ENCODE data around the gene RNF148. TPM values are rescaled to one million over a fixed set of nuclear protein-coding genes. Genes with fewer than 3 reads are reported as not detected.

Gene RNF148
- total RNA-seq, 4 donors from 2014 or later, result 0.96 to 15.0 (median 1.5) TPM

GRCh38 chr7:122692769-122693309 lies 9.9 kb downstream of the RNF148 start:
- TF ChIP-seq POLR2A (IDR thresholded peaks at IDR 0.05), result no peak
- no peak for TF ChIP-seq EP300 (IDR thresholded peaks at IDR 0.05; ENCODE audit: low read depth)
- no peak for TF ChIP-seq POLR2AphosphoS5 (IDR thresholded peaks at IDR 0.05)
- no peak for TF ChIP-seq CTCF (IDR thresholded peaks at IDR 0.05)
- intact Hi-C loops (cut with DNase I; ENCODE audit: low total_unique reads), result no loop called here
- Histone ChIP-seq H3K4me1 (no peaks in the 10 kb centered on the region), H3K4me3 (no peak overlapping the region), H3K9me3 (no peaks in the 10 kb centered on the region), H3K36me3 (no peaks in the 10 kb centered on the region), H3K27ac (no peak overlapping the region), H3K27me3 (no peaks in the 10 kb centered on the region)
- in situ Hi-C loops (cut with MboI; ENCODE audit: low pct_ligation_motif_present in 1 of 4, low pct_unique_long_range_greater_than_20kb in 1 of 4, low sequenced_read_pairs in 3 of 4), result loop anchor here in 1 of 4 donors (25.0 kb wide), 1 partner anchor 106 kb away; no protein-coding TSS in a partner anchor
- no peak for DNase-seq
- WGBS, 2 donors (ENCODE audit: low coverage in 1 of 2), result 84 to 93% methylated on average over 3 of the region's 3 CpGs

- no peak overlapping the region for H3K4me3 ChIP-seq
- H3K27ac ChIP-seq, result no peak overlapping the region
- no peaks in the 10 kb centered on the region for H3K4me1 ChIP-seq
- no peak for DNase-seq
- no peaks in the 10 kb centered on the region for H3K9me3 ChIP-seq
- no peaks in the 10 kb centered on the region for H3K27me3 ChIP-seq
- in situ Hi-C loops (cut with MboI; ENCODE audit: low pct_ligation_motif_present in 1 of 4, low pct_unique_long_range_greater_than_20kb in 1 of 4, low sequenced_read_pairs in 3 of 4), result loop anchor here in 1 of 4 donors (25.0 kb wide), 1 partner anchor 104 kb away; no protein-coding TSS in a partner anchor
- TF ChIP-seq EP300 (IDR thresholded peaks at IDR 0.05; ENCODE audit: low read depth), result no peak
- no peak for TF ChIP-seq CTCF (IDR thresholded peaks at IDR 0.05)
- TF ChIP-seq POLR2AphosphoS5 (IDR thresholded peaks at IDR 0.05), result no peak
- no peak for TF ChIP-seq POLR2A (IDR thresholded peaks at IDR 0.05)
- 91% methylated on average over 14 of the region's 14 CpGs; no CpG with 5 or more reads in 1 of the 2 donors for WGBS, 2 donors (ENCODE audit: low coverage in 1 of 2)
- H3K36me3 ChIP-seq, result no peaks in the 10 kb centered on the region
- intact Hi-C loops (cut with DNase I; ENCODE audit: low total_unique reads), result no loop called here
These were observed 11.0 kb downstream of the RNF148 start for GRCh38 chr7:122691569-122692235.

GRCh38 chr7:122689346-122690109 lies 13.2 kb downstream of the RNF148 start:
- 85% methylated on average over 12 of the region's 13 CpGs; no CpG with 5 or more reads in 1 of the 2 donors for WGBS, 2 donors (ENCODE audit: low coverage in 1 of 2)
- no peak overlapping the region for H3K27ac ChIP-seq
- TF ChIP-seq EP300 (IDR thresholded peaks at IDR 0.05; ENCODE audit: low read depth) (no peak), POLR2AphosphoS5 (IDR thresholded peaks at IDR 0.05) (no peak), POLR2A (IDR thresholded peaks at IDR 0.05) (no peak), CTCF (IDR thresholded peaks at IDR 0.05) (no peak)
- no peaks in the 10 kb centered on the region for H3K9me3 ChIP-seq
- in situ Hi-C loops (cut with MboI; ENCODE audit: low pct_ligation_motif_present in 1 of 4, low pct_unique_long_range_greater_than_20kb in 1 of 4, low sequenced_read_pairs in 3 of 4) (loop anchor here in 1 of 4 donors (25.0 kb wide), 1 partner anchor 102 kb away; no protein-coding TSS in a partner anchor), intact Hi-C loops (cut with DNase I; ENCODE audit: low total_unique reads) (no loop called here)
- H3K36me3 ChIP-seq, result no peaks in the 10 kb centered on the region
- H3K4me3 ChIP-seq, result no peak overlapping the region
- DNase-seq, result no peak
- H3K27me3 ChIP-seq, result no peaks in the 10 kb centered on the region
- H3K4me1 ChIP-seq, result no peaks in the 10 kb centered on the region

GRCh38 chr7:122688400-122688998 lies 14.2 kb downstream of the RNF148 start:
- no peak for DNase-seq
- H3K36me3 ChIP-seq, result no peaks in the 10 kb centered on the region
- H3K9me3 ChIP-seq, result no peaks in the 10 kb centered on the region
- intact Hi-C loops (cut with DNase I; ENCODE audit: low total_unique reads) (no loop called here), in situ Hi-C loops (cut with MboI; ENCODE audit: low pct_ligation_motif_present in 1 of 4, low pct_unique_long_range_greater_than_20kb in 1 of 4, low sequenced_read_pairs in 3 of 4) (loop anchor here in 1 of 4 donors (25.0 kb wide), 1 partner anchor 101 kb away; no protein-coding TSS in a partner anchor)
- no peak overlapping the region for H3K4me3 ChIP-seq
- WGBS, 2 donors (ENCODE audit: low coverage in 1 of 2), result 69% methylated on average over 6 of the region's 6 CpGs; no CpG with 5 or more reads in 1 of the 2 donors
- TF ChIP-seq CTCF (IDR thresholded peaks at IDR 0.05), result no peak
- no peak for TF ChIP-seq EP300 (IDR thresholded peaks at IDR 0.05; ENCODE audit: low read depth)
- no peak for TF ChIP-seq POLR2AphosphoS5 (IDR thresholded peaks at IDR 0.05)
- TF ChIP-seq POLR2A (IDR thresholded peaks at IDR 0.05), result no peak
- no peaks in the 10 kb centered on the region for H3K4me1 ChIP-seq
- H3K27me3 ChIP-seq, result no peaks in the 10 kb centered on the region
- H3K27ac ChIP-seq, result no peak overlapping the region
